GM18511 (cell line): ENCODE data around the gene ATP2A2.
"Not testable (repeated sequence)": the region's sequence is repeated elsewhere in the genome, so short reads cannot be mapped to it uniquely, and the experiment has no call there.

Source experiments
- ATAC-seq: cut with Tn5 transposase; IDR thresholded peaks from one replicate; pipeline ENCODE4 v1.9.1; 2021; ENCODE audit warnings: mild to moderate bottlenecking, moderate library complexity; ENCODE audit not compliant: unreplicated experiment

Gene ATP2A2

GRCh38 chr12:110340261-110340660 lies 59.2 kb downstream of the ATP2A2 start:
- ATAC-seq: not testable (repeated sequence)

- ATAC-seq: no peak
These were observed 59.7 kb downstream of the ATP2A2 start for GRCh38 chr12:110340706-110341105.

- ATAC-seq: no peak
These were observed 61.1 kb downstream of the ATP2A2 start for GRCh38 chr12:110342157-110342556.

- no peak for ATAC-seq
These were observed 62.1 kb downstream of the ATP2A2 start for GRCh38 chr12:110343114-110343513.

- ATAC-seq: no peak
These were observed 62.9 kb downstream of the ATP2A2 start for GRCh38 chr12:110343736-110344555.

GRCh38 chr12:110344657-110345056 lies 63.6 kb downstream of the ATP2A2 start:
- no peak for ATAC-seq

GRCh38 chr12:110345176-110345661 lies 64.2 kb downstream of the ATP2A2 start:
- ATAC-seq: no peak

GRCh38 chr12:110345963-110346362 lies 64.9 kb downstream of the ATP2A2 start:
- no peak for ATAC-seq

GRCh38 chr12:110347767-110348166 lies 66.7 kb downstream of the ATP2A2 start:
- no peak for ATAC-seq

GRCh38 chr12:110348431-110349059 lies 67.5 kb downstream of the ATP2A2 start:
- no peak for ATAC-seq

- ATAC-seq: no peak
These were observed 68.0 kb downstream of the ATP2A2 start for GRCh38 chr12:110349096-110349495.

GRCh38 chr12:110349514-110350151 lies 68.6 kb downstream of the ATP2A2 start:
- no peak for ATAC-seq

GRCh38 chr12:110351119-110351518 lies 70.1 kb downstream of the ATP2A2 start:
- no peak for ATAC-seq

- no peak for ATAC-seq
These were observed 71.4 kb downstream of the ATP2A2 start for GRCh38 chr12:110352401-110352800.

- no peak for ATAC-seq
These were observed 72.3 kb downstream of the ATP2A2 start for GRCh38 chr12:110353211-110353965.

- ATAC-seq: no peak
These were observed 73.2 kb downstream of the ATP2A2 start for GRCh38 chr12:110354172-110354780.

- no peak for ATAC-seq
These were observed 74.0 kb downstream of the ATP2A2 start for GRCh38 chr12:110355073-110355472.

GRCh38 chr12:110358384-110359097 lies 77.5 kb downstream of the ATP2A2 start:
- ATAC-seq: not testable (repeated sequence)

GRCh38 chr12:110361216-110361615 lies 80.2 kb downstream of the ATP2A2 start:
- no peak for ATAC-seq
